Activated CD4-positive, alpha-beta T cell treated with anti-CD3 and anti-CD28 coated beads, Interleukin-2, amount 50 U/mL, for 4 hours (primary cell): Measurements from ENCODE around the gene ATG2B.
"Not testable (repeated sequence)": the region's sequence is repeated elsewhere in the genome, so short reads cannot be mapped to it uniquely, and the experiment has no call there.

Experiments
- DNase-seq, 2 experiments: peaks; one replicate each; pipeline ENCODE4 v3.0.0-alpha.2; 2020

Gene ATG2B

DNA sequence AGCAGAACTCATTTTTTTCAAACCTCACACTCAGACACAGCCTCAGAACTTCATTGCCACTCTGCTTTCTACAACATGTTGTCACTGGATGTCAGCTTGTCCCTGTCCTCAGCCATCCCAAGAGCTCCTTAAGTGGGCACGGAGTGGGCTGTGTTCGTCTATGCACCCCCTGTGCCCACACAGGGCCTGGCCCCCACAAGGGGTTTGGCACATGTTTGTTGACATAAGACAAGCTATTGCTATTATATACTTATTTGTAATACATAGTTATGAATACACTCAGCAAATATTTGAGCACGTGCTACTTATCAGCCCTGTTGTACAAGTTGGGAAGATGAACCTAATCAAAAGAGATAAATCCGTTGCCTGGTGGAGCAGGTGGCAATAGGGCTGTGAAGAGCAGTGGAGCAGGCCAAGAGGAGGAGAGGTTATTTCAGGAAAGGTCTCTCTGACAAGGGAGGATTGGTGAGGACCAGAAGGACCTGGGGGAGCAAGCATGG is 111.4 kb downstream of the ATG2B start:
- DNase-seq = no peak

DNA sequence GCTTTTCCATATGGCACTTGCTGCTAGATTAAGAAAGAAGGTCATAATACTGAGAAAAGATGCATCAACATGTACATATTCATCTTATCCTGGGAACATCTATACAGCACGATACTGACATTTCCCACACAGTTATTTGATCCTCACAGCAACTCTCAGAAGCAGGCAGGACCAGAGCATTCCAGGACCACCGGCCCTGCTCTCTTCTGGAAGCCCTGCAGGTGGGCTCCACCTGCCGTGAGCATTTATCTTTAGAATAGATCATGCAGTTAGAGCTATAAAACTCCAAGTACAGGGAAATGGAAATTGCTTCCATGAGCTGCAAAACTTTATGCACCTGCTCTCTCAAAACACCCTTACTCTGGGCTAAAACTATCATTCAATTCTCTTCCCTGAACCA is 112.7 kb downstream of the ATG2B start:
- DNase-seq = no peak

DNA sequence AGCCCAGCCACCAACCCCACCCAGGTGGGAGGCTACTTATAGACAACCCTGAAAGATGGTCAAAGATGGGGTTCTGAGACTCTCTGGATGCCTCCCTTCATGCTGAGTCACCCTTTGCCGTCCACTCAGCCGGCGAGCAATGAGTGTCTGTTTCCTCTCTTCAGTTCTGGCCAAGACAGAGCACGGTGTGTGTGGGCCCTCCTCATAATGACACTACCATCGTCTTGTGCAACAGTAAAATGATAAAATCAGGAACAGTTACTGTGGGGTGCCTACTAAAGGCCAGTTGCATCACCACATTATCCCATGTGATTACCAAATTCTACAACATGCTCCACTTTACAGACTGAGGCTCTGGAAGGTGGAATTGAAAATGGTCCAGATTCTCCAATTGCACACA is 114.1 kb downstream of the ATG2B start:
- no peak for DNase-seq

DNA sequence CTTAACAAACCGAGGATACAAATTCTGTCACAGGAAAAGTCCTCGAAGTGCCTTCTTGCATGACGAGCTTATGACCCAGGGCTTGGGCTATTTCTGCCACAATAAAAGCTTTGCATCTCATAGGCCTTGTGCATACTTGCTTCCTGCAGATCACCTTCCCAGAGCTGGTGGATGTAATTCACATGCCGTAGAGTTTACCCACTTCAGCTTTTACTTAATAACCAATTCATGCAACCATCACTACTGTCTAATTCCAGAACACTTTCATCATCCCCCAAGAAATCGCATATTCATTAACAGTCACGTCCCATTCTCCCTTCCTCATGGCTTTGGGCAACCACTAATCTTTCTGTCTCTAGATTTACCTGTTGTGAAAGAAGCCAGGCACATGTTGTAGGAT is 116.1 kb downstream of the ATG2B start:
- no peak for DNase-seq

DNA sequence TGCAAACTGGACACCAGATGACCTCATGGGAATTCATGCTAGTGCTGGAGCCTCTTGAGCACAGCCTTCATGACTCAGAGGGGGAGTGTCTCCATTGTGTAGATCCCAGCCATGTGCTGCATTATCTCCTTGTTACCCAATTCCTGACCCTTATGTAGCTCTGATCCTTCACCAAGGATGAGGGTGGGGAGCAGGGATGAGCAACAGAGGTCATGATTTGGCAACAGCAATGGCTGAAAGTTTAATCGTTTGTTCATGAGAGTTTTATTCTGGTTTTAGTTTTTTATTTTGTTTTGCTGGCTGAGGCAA is 116.6 kb downstream of the ATG2B start:
- no peak for DNase-seq

DNA sequence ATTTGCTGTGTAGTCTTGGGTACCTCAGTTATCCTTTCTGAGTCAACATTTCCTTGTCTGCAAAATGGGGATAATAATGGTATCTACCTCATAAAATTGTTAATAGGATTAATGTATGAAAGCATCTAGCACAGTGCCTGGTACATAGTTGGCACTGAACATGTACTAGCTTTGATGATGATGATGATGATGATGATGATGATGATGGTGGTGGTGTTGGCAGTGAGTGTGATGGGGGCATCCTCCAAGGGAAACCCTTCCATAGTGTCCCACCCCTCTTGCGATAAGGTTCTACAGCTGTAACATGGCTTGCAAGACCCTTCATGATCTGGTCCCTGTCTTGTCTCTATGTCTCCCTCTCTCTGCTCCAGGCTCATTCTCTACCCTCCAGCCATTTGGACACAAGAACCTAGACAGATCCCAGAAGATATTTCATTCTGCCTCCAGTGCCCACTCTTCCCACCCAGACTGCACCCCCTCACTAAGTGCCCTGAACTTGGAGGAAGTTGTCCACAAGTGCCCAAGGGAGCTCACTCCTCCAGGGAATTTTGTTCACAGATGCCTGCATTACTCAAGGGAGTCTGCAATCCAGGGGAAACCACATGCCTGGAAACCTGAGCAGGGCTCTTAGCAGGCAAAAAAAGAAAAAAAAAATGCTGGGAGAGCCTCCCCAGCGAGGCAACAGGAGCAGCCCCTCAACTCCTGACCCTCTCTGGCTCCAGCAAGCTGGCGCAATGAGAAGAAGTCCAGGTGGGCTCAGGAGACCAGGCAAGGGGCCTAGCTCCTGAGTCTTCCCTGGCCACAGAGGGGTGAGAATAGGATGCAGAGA is 117.2 kb downstream of the ATG2B start:
- no peak for DNase-seq

DNA sequence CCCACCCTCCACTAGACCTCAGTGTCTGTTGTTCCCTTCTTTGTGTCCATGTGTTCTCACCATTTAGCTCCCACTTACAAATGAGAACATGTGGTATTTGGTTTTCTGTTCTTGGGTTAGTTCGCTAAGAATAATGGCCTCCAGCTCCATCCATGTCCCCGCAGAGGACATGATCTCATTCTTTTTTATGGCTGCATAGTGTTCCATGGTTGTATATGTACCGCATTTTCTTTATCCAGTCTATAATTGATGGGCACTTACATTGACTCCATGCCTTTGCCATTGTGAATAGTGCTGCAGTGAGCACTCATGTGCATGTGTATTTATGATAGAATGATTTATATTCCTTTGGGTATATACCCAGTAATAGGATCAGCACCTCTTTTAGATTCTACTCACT is 118.1 kb downstream of the ATG2B start:
- not testable (repeated sequence) for DNase-seq

DNA sequence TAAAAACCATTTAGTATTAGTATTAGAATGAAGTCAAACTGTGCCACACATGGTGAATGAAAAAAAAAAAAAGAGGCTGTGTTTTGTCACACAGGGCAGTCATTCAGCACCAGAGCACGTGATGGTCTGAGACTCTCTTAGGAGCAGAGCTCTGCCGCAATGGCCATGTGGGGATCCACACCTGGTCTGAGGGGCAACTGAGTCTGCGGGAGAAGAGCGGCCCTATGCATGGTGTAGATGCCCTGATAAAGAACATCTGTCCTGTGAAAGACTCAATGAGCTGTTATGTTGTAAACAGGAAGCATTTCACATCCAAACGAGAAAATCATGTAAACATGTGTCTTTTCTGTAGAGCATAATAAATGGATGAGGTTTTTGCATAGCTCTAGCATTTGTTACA is 119.4 kb downstream of the ATG2B start:
- no peak for DNase-seq

DNA sequence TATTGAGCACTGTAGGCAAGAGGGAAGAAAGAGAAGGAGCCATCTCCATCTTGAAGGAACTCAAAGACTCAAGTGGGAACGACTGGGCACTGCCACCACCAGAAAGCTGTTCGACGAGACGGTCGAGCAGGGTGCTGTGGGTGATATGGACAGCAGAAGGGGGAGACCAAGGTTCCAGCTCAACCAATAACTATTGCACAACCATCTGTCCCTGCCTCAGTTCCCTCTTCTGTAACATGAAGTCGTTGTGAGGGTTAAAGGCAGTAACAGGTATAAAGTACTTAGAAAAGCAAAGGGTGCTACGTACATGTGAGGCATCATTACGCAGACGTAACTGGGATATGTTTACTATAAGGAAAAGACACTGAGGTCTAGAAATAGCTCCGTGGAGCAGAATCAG is 121.0 kb downstream of the ATG2B start:
- DNase-seq = no peak

DNA sequence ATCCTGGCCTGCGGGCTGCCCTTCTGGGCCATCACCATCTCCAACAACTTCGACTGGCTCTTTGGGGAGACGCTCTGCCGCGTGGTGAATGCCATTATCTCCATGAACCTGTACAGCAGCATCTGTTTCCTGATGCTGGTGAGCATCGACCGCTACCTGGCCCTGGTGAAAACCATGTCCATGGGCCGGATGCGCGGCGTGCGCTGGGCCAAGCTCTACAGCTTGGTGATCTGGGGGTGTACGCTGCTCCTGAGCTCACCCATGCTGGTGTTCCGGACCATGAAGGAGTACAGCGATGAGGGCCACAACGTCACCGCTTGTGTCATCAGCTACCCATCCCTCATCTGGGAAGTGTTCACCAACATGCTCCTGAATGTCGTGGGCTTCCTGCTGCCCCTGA is 122.5 kb downstream of the ATG2B start:
- no peak for DNase-seq

DNA sequence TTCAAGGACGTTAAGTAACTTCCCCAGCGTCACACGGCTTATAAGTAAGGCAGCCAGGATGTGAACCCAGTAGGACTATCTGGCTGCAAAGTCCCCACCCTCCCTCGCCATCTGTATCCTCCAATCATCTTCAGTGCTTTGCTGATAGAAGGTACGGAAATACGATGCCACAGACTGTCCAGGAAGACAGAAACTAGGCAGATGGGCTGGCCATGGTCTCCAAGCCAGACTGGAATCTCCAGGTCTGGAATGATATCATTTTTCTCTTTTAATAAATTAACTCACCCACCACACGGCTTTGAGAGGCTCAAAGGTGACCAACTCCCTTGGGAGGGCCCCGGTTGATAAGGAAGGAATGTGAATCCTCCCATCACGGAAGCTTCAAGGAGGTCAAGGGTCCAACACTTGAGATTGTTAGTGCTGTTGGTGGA is 123.4 kb downstream of the ATG2B start:
- no peak for DNase-seq

DNA sequence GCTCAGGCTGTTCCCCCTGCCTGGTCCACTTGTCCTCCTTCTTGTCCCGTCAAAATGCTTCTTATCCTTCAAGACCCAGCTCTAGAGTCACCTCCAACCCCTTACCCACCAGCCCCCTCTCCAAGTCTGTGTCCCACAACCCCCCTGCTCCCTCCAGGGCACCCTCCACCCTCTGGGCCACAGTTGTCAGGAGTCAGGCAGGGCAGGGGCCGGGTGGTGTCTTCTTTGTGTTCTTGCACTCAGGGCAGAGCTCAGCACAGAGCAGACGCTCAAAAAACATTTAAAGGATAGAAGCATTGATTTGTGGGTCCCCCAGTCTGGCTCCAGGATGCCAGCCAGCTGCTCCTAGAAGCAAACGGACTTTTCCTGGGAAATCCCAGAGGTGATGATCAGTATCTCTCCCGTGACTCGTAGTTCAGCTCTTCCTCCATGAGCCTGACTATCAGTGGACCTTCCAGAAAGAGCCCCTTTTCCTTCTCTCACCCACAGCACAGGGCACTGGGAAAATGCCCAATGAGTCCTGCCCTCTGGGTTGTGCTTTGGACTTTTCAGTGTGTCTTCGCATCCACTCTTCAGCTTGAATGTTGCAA is 124.4 kb downstream of the ATG2B start:
- DNase-seq = no peak

DNA sequence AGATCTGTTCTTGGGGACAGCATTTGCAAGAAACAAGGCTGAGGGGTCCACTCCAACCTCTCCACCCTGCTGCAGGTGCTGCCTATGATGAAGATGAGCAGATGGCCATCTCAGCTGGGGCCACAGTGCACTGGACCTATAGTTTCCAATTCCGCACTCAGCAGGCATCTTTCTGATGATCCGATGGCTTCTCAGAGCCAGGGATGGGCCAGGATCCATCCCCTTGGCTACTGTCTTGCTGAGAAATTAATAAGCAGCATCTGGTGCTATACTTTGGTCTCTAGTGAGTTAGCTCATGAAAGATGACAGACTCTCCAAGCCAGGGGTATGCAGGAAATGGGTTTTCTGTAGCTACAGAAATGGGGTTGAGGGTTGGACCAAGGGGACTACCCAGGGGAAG is 125.5 kb downstream of the ATG2B start:
- no peak for DNase-seq

DNA sequence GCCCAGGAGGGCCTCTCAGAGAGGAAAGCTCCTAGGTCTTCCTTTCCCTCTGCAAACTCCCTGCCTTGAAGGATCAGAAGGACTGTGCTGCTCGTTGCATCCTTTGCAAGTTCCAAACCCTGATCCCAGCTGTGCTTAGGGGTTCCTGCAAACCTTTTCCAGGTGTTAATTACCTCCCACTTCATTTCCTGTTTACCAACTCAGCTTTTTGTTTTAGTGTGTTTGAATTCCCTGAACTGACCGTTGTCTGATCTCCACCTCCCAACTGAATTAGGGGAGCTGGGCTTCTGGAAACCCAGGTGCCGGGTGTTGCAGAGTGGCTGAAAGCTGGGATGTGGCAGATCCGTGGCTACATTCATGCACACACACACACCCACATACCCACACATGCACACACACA is 127.7 kb downstream of the ATG2B start:
- no peak for DNase-seq

DNA sequence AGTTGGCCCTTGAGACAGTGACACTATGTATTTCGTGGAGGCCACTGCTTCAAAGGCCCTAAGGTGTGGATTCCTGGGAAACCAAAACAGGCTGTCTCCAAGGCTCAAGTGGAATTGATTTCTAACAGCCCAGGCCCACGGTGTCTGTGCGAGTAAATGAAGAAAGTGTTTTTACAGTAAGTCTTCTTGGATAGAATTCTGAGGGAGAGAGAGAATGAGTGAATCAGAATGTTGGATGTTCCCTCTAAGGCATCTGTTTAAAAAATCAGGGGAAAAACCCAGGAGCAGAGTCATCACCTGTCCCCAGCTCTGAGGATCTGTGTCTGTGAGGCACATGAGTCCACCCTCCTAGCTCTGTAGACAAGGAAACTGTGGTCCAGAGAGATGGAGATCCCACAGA is 129.5 kb downstream of the ATG2B start:
- DNase-seq = no peak

DNA sequence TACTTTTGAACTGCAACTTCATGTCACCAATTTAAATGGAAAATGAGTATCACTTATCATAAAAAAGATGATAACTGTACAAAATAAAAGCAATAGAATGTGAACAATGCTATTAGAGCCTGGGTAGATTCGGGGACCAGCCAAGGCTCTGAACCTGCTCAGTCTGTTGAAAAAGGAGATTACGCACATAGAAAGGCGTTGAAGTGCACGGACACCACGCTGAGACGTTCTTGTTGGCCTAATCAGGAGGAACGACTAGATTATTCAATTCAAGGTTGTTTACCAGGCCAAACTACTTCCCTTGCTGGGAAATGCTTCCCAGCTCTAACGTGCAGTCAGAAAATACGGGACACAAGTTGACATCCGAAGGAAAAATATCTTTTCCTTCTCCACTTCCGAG is 130.6 kb downstream of the ATG2B start:
- no peak for DNase-seq

DNA sequence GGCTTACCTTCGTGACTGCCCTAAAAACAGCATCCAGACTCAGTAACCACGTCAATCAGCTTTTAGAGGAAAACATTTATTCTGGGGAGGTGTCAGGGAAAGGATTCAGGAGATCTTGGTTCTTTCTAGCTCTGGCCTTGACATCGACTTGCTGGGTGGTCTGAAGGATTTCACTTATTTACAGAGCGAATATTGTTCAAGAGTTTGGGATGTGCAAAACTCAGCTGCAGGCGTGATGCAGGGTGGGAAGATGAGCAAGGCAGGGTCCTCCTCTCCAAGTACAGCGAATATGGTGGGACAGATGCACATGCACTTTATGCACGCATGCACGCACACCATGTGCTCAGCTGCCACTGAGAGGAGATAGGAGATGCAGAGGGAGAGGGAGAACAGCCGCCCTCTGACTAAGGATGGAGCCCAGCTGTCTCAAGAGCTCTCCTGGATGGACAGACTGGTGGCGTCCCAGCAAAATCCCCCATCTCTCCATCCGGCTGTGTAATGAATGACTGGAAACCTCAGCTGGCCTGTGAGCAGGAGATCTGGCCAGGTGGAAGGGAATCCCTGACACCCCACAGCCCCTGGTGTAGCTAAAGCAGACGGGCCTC is 131.5 kb downstream of the ATG2B start:
- DNase-seq = no peak

DNA sequence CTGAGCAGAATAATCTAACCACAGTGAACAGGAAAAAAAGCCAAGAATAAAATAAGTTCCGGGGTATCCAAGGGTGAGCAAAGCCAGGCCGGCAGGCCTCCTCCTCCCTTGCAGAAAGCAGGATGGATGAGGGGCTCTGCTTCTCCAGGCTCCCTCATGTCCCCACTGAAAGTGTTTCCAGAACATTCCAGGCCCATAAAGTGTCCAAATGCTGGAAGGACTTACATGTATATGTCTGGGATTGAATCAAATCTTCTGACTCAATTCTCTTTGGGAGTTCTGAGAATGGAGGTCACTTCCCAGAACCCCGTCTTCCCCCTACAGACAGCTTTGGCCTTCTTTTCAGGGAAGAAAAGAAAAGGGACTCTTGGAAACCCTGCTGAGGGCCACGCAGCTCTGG is 132.1 kb downstream of the ATG2B start:
- no peak for DNase-seq

DNA sequence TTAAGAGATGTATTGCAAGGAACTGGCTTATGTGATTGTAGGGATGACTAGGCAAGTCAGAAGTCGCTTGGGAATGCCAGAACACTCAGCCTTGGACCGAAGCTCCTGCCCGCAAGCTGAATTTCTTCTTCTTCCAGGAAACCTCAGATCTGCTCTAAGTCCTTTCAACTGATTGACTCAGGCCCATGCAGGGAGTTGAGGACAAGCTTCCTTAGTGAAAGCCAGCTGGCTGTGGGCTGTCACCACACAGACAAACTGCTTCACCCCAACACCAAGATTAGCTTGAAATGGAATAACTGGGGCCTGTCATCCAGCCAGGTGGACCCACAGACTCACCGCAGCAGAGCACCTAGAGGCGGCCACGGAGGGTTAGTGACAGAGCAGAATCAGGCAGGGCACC is 133.8 kb downstream of the ATG2B start:
- DNase-seq = no peak
